OCI-LY7 (cell line): ENCODE data around the gene COL24A1. TPM values are rescaled to one million over a fixed set of nuclear protein-coding genes. Genes with fewer than 3 reads are reported as not detected.

ENCODE experiments used
- BruUV-seq: library from RNA; stranded (reverse); fragments of 400-500 nt; replicated peaks from 2 replicates; lab custom pipeline; 2021; lab: Mats Ljungman, UMichigan
- CTCF ChIA-PET: fragments of 300-600 bp; sonication (Branson Sonifier 250); formaldehyde crosslinking; loops from one replicate; lab custom pipeline; 2022; ENCODE audit warnings: antibody characterized with exemption; ENCODE audit not compliant: unreplicated experiment; lab: Charles Lee
- POLR2A ChIA-PET: fragments of 300-600 bp; sonication (Branson Sonifier 250); formaldehyde crosslinking; loops from one replicate; lab custom pipeline; 2022; ENCODE audit warnings: antibody characterized with exemption; lab: Charles Lee
- DNase-seq: peaks from one replicate; pipeline ENCODE4 v3.0.0-alpha.2; 2015; ENCODE audit warnings: low spot score
- H2AFZ ChIP-seq: fragments of 200-600 bp; sonication (generic), shearing (Covaris generic); 2 replicates; pipeline ENCODE4 v1.6.1; 2014; ENCODE audit warnings: mild to moderate bottlenecking, antibody characterized with exemption, low read length, moderate library complexity
- H3K27ac ChIP-seq: fragments of 200-600 bp; sonication (generic); 2 replicates; pipeline ENCODE4 v1.5.1; 2014; ENCODE audit warnings: mixed run types, low read depth, mild to moderate bottlenecking, moderate library complexity, low read length, inconsistent platforms; ENCODE audit not compliant: poor library complexity, severe bottlenecking
- H3K36me3 ChIP-seq: fragments of 200-600 bp; sonication (generic); 2 replicates; pipeline ENCODE4 v1.6.1; 2014; ENCODE audit warnings: mild to moderate bottlenecking, antibody characterized with exemption, low read length, moderate library complexity, mixed read lengths; ENCODE audit not compliant: insufficient read depth
- H3K4me1 ChIP-seq: fragments of 200-600 bp; sonication (generic); 2 replicates; pipeline ENCODE4 v1.5.1; 2014; ENCODE audit warnings: mild to moderate bottlenecking, low read length; ENCODE audit not compliant: insufficient read depth, poor library complexity, severe bottlenecking
- H3K4me2 ChIP-seq: fragments of 200-600 bp; sonication (generic); 2 replicates; pipeline ENCODE4 v1.6.1; 2014; ENCODE audit warnings: mild to moderate bottlenecking, low read length
- H3K4me3 ChIP-seq: fragments of 200-600 bp; sonication (generic); 2 replicates; pipeline ENCODE4 v1.5.1; 2014; ENCODE audit warnings: mild to moderate bottlenecking, low read depth, low read length; ENCODE audit not compliant: poor library complexity, severe bottlenecking
- H3K79me2 ChIP-seq: fragments of 200-600 bp; sonication (generic); 2 replicates; pipeline ENCODE4 v1.6.1; 2016; ENCODE audit warnings: low read depth, mild to moderate bottlenecking, low read length, moderate library complexity, mixed read lengths; ENCODE audit not compliant: insufficient read depth
- H3K9me2 ChIP-seq: fragments of 200-600 bp; sonication (generic); 2 replicates; pipeline ENCODE4 v1.6.1; 2016; ENCODE audit warnings: mild to moderate bottlenecking, low read length, mixed read lengths; ENCODE audit not compliant: insufficient read depth
- H3K9me3 ChIP-seq: fragments of 200-600 bp; sonication (generic); 2 replicates; pipeline ENCODE4 v1.6.1; 2014; ENCODE audit warnings: mild to moderate bottlenecking, mixed run types, low read length, mixed read lengths
- H4K20me1 ChIP-seq: fragments of 200-600 bp; sonication (generic); 2 replicates; pipeline ENCODE4 v1.6.1; 2014; ENCODE audit warnings: mild to moderate bottlenecking, antibody characterized with exemption, low read length, moderate library complexity, mixed read lengths; ENCODE audit not compliant: insufficient read depth
- EZH2phosphoT487 ChIP-seq: fragments of 200-600 bp; sonication (generic); IDR thresholded peaks from 2 replicates; pipeline ENCODE4 v1.6.1; 2018; ENCODE audit warnings: low read depth, borderline replicate concordance, mild to moderate bottlenecking, mixed run types, antibody characterized with exemption, low read length, moderate library complexity, mixed read lengths
- intact Hi-C: fragments of 100-400 bp; cut with micrococcal nuclease; formaldehyde crosslinking; loops from one replicate; pipeline ENCODE4 v1.10.0; 2022; ENCODE audit not compliant: unreplicated experiment
- total RNA-seq, 2 experiments: library from RNA; depleted of rRNA in 1 of 2; stranded (reverse); fragments of >200 nt in 1 of 2; shearing (Covaris generic) in 1 of 2; gene quantifications; 2 replicates each; pipeline ENCODE4 v1.2.3, GENCODE V29; 2014 to 2022
- TF ChIP-seq, protein P1 (sequence below): fragments of 200-600 bp; sonication (generic); conservative IDR thresholded peaks from 2 replicates; pipeline ENCODE4 v1.5.1; 2014; ENCODE audit warnings: mild to moderate bottlenecking, antibody characterized with exemption, low read length, moderate library complexity, mixed read lengths

Gene COL24A1
- total RNA-seq, 2 experiments from 2014 or later, result 0.06 to 0.23 TPM

DNA sequence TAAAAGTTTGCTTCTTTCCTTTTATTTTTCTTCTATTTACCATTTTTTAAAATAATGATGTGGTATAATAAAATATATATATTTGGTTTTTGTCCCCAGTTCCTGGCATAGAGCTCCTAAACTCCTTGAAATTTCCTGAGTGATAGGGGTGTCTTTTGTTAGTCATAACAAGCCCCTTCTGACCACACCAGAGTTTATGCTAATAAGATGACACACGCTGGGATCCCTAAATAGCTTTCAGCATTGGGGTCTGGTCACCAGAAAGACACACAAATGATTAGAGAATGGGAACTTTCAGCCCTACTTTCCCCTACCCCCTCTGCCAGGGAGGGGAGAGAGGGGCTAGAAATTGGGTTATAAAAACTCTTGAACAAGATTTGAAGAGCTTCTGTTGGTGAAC is 56.2 kb downstream of the COL24A1 start:
- H2AFZ ChIP-seq, result no peak overlapping the region
- no peak overlapping the region for H3K4me2 ChIP-seq
- no peak for DNase-seq
- TF ChIP-seq EZH2phosphoT487, result no peak
- H3K36me3 ChIP-seq, result no peaks in the 10 kb centered on the region
- no TSS peak for BruUV-seq
- POLR2A ChIA-PET, result interaction anchor here (0.7 kb wide), 1 partner anchor 123 kb away, joined by 3 read pairs; no protein-coding TSS in a partner anchor
- H3K4me1 ChIP-seq, result no peaks in the 10 kb centered on the region
- H3K9me3 ChIP-seq, result no peaks in the 10 kb centered on the region
- no peak overlapping the region for H3K4me3 ChIP-seq
- CTCF ChIA-PET, result no interaction called here
- H3K79me2 ChIP-seq, result no peaks in the 10 kb centered on the region
- H3K27ac ChIP-seq, result no peak overlapping the region
- intact Hi-C loops, result no loop called here
- no peaks in the 10 kb centered on the region for H3K9me2 ChIP-seq
- H4K20me1 ChIP-seq, result no peaks in the 10 kb centered on the region

DNA sequence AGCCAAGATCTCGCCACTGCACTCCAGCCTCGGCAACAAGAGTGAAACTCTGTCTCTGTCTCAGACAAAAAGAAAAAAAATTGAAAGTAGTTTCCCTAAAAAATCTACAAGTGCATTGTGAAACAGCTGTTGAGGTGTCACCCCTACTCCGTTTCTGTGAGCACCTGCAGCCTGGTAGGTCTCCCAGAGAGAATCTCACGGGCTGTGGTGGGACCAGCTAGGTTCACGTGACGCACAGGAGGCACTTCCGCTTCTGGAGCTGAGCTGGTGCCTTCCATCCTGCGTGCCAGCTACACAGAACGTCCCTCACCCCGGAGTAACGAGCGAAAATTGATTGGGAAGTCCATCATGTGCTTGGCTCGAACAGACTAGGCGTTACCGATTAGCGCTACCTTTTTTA is 66.8 kb downstream of the COL24A1 start:
- intact Hi-C loops, result no loop called here
- TF ChIP-seq EZH2phosphoT487, result no peak
- TF ChIP-seq, protein P1, sequence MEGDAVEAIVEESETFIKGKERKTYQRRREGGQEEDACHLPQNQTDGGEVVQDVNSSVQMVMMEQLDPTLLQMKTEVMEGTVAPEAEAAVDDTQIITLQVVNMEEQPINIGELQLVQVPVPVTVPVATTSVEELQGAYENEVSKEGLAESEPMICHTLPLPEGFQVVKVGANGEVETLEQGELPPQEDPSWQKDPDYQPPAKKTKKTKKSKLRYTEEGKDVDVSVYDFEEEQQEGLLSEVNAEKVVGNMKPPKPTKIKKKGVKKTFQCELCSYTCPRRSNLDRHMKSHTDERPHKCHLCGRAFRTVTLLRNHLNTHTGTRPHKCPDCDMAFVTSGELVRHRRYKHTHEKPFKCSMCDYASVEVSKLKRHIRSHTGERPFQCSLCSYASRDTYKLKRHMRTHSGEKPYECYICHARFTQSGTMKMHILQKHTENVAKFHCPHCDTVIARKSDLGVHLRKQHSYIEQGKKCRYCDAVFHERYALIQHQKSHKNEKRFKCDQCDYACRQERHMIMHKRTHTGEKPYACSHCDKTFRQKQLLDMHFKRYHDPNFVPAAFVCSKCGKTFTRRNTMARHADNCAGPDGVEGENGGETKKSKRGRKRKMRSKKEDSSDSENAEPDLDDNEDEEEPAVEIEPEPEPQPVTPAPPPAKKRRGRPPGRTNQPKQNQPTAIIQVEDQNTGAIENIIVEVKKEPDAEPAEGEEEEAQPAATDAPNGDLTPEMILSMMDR, result no peak
- no peaks in the 10 kb centered on the region for H3K79me2 ChIP-seq
- no peaks in the 10 kb centered on the region for H3K9me2 ChIP-seq
- no peak for DNase-seq
- H3K36me3 ChIP-seq, result no peaks in the 10 kb centered on the region
- no peaks in the 10 kb centered on the region for H3K4me1 ChIP-seq
- ChIA-PET CTCF (no interaction called here), POLR2A (no interaction called here)
- no peak overlapping the region for H2AFZ ChIP-seq
- H3K27ac ChIP-seq, result no peak overlapping the region
- no TSS peak for BruUV-seq
- H4K20me1 ChIP-seq, result no peaks in the 10 kb centered on the region
- no peak overlapping the region for H3K4me2 ChIP-seq
- no peak overlapping the region for H3K4me3 ChIP-seq
- H3K9me3 ChIP-seq, result no peaks in the 10 kb centered on the region

GRCh38 chr1:86085741-86086409 is 70.7 kb downstream of the COL24A1 start:
- Histone ChIP-seq H3K27ac (no peak overlapping the region), H4K20me1 (no peaks in the 10 kb centered on the region), H3K4me2 (no peak overlapping the region), H2AFZ (no peak overlapping the region), H3K36me3 (no peaks in the 10 kb centered on the region), H3K4me1 (no peaks in the 10 kb centered on the region), H3K9me2 (no peaks in the 10 kb centered on the region), H3K9me3 (no peaks in the 10 kb centered on the region), H3K79me2 (no peaks in the 10 kb centered on the region), H3K4me3 (no peak overlapping the region)
- no peak for DNase-seq
- BruUV-seq, result no TSS peak
- intact Hi-C loops, result no loop called here
- ChIA-PET POLR2A (no interaction called here), CTCF (no interaction called here)
- no peak for TF ChIP-seq EZH2phosphoT487
